SK-N-SH (cell line): ENCODE results near the gene CNTNAP5. TPM values are rescaled to one million over a fixed set of nuclear protein-coding genes. Genes with fewer than 3 reads are reported as not detected.

Source experiments
- CTCF ChIA-PET: fragments of 300-600, 350-600 bp; formaldehyde crosslinking; extraction: SDS; loops from one replicate; lab custom pipeline; 2021; lab: Yijun Ruan, JAX
- POLR2A ChIA-PET: fragments of 350-600 bp; sonication (Branson Sonifier 250); formaldehyde crosslinking; extraction: SDS; loops from one replicate; lab custom pipeline; 2020; ENCODE audit warnings: antibody characterized with exemption, inconsistent platforms; lab: Yijun Ruan, JAX
- DNase-seq: peaks from one replicate; pipeline ENCODE4 v3.0.0; 2012
- H2AFZ ChIP-seq: fragments of 200-600 bp; sonication (generic); 2 replicates; pipeline ENCODE4 v1.8.1; 2016; ENCODE audit warnings: antibody characterized with exemption, mild to moderate bottlenecking, low read depth
- H3F3A ChIP-seq: fragments of 200-600 bp; sonication (generic); replicated peaks from 2 replicates; pipeline ENCODE3; 2016; ENCODE audit warnings: antibody characterized with exemption, mild to moderate bottlenecking; ENCODE audit not compliant: insufficient read depth
- H3K27ac ChIP-seq, 2 experiments: fragments of 200-500 bp in 1 of 2; fragments of 200-600 bp in 1 of 2; sonication (Bioruptor generic) in 1 of 2; sonication (generic), shearing (Covaris generic) in 1 of 2; 2 replicates each; pipeline versions ENCODE4 v1.5.1 to v1.6.1; 2014 to 2016; ENCODE audit warnings: low read depth in 2 of 2, inconsistent platforms in 1 of 2, low read length in 1 of 2, mild to moderate bottlenecking in 1 of 2, mixed read lengths in 1 of 2
- H3K27me3 ChIP-seq: fragments of 200-600 bp; sonication (generic), shearing (Covaris generic); 2 replicates; pipeline ENCODE4 v1.6.1; 2016; ENCODE audit warnings: mixed run types; ENCODE audit not compliant: insufficient read depth
- H3K36me3 ChIP-seq, 2 experiments: fragments of 200-500 bp in 1 of 2; fragments of 200-600 bp in 1 of 2; sonication (Bioruptor generic) in 1 of 2; sonication (generic) in 1 of 2; replicated peaks in 1 of 2; 2 replicates each; pipeline versions ENCODE3 to v1.5.1; 2014 to 2016; ENCODE audit warnings: low read length in 1 of 2, mild to moderate bottlenecking in 1 of 2; ENCODE audit not compliant: insufficient read depth in 2 of 2, control insufficient read depth in 1 of 2
- H3K4me1 ChIP-seq, 2 experiments: fragments of 200-500 bp in 1 of 2; fragments of 200-600 bp in 1 of 2; sonication (Bioruptor generic) in 1 of 2; sonication (generic), shearing (Covaris generic) in 1 of 2; 2 replicates each; pipeline versions ENCODE4 v1.5.1 to v1.6.1; 2014 to 2016; ENCODE audit warnings: low read depth in 1 of 2, low read length in 1 of 2, mixed run types in 1 of 2; ENCODE audit not compliant: insufficient read depth in 2 of 2, control insufficient read depth in 1 of 2
- H3K4me2 ChIP-seq: fragments of 200-600 bp; sonication (generic), shearing (Covaris generic); 2 replicates; pipeline ENCODE4 v1.6.1; 2017; ENCODE audit warnings: mixed run types
- H3K4me3 ChIP-seq, 2 experiments: fragments of 200-500 bp in 1 of 2; fragments of 200-600 bp in 1 of 2; sonication (Bioruptor generic) in 1 of 2; sonication (generic), shearing (Covaris generic) in 1 of 2; 2 replicates each; pipeline versions ENCODE4 v1.5.1 to v1.8.1; 2014 to 2016; ENCODE audit warnings: low read depth in 2 of 2, inconsistent platforms in 1 of 2, low read length in 1 of 2, mild to moderate bottlenecking in 1 of 2, mixed read lengths in 1 of 2, moderate library complexity in 1 of 2
- H3K79me2 ChIP-seq: fragments of 200-600 bp; sonication (generic); 2 replicates; pipeline ENCODE4 v1.8.1; 2017; ENCODE audit warnings: mild to moderate bottlenecking; ENCODE audit not compliant: insufficient read depth
- H3K9ac ChIP-seq: fragments of 200-600 bp; sonication (generic); 2 replicates; pipeline ENCODE4 v1.6.1; 2017; ENCODE audit warnings: mixed run types
- H3K9me2 ChIP-seq: fragments of 200-600 bp; sonication (generic); 2 replicates; pipeline ENCODE4 v1.6.1; 2017; ENCODE audit warnings: mixed run types
- H3K9me3 ChIP-seq: fragments of 200-600 bp; sonication (generic); 2 replicates; pipeline ENCODE4 v1.6.1; 2017; ENCODE audit warnings: mixed run types, mild to moderate bottlenecking, moderate library complexity
- H4K20me1 ChIP-seq: fragments of 200-600 bp; sonication (generic); 2 replicates; pipeline ENCODE4 v1.6.1; 2017; ENCODE audit warnings: mild to moderate bottlenecking, mixed run types; ENCODE audit not compliant: insufficient read depth
- ELF1 ChIP-seq: IDR thresholded peaks from 2 replicates; pipeline ENCODE4 v1.4.0; 2012
- EZH2phosphoT487 ChIP-seq: fragments of 200-600 bp; sonication (generic); IDR thresholded peaks from 2 replicates; pipeline ENCODE4 v1.6.1; 2017; ENCODE audit warnings: low read depth, mixed run types, mild to moderate bottlenecking, antibody characterized with exemption, moderate library complexity, borderline replicate concordance
- FOSL2 ChIP-seq: IDR thresholded peaks from 2 replicates; pipeline ENCODE4 v1.4.0; 2012; ENCODE audit warnings: low read depth, mild to moderate bottlenecking, moderate library complexity, borderline replicate concordance
- GABPA ChIP-seq: IDR thresholded peaks from 2 replicates; pipeline ENCODE4 v1.4.0; 2012; ENCODE audit warnings: low read depth, mild to moderate bottlenecking
- IRF3 ChIP-seq: fragments of 150-350 bp; IDR thresholded peaks from 2 replicates; pipeline ENCODE4 v1.6.1; 2016; ENCODE audit warnings: mild to moderate bottlenecking, low read depth, low read length
- JUND ChIP-seq: IDR thresholded peaks from 2 replicates; pipeline ENCODE4 v1.4.0; 2012
- MXI1 ChIP-seq: IDR thresholded peaks from 2 replicates; pipeline ENCODE4 v1.6.1; 2012; ENCODE audit warnings: mild to moderate bottlenecking, low read depth, low read length, improper control_type of control experiment
- NRF1 ChIP-seq: IDR thresholded peaks from 2 replicates; pipeline ENCODE4 v1.6.1; 2012; ENCODE audit warnings: low read depth, mild to moderate bottlenecking, low read length
- POLR2AphosphoS5 ChIP-seq: IDR thresholded peaks from 2 replicates; pipeline ENCODE4 v1.6.1; 2012; ENCODE audit warnings: low read depth, low read length
- RAD21 ChIP-seq: IDR thresholded peaks from 2 replicates; pipeline ENCODE4 v1.6.1; 2012; ENCODE audit warnings: mild to moderate bottlenecking, low read length
- RCOR1 ChIP-seq: fragments of 150-350 bp; IDR thresholded peaks from 2 replicates; pipeline ENCODE4 v1.6.1; 2017; ENCODE audit warnings: antibody characterized with exemption, low read length
- REST ChIP-seq: IDR thresholded peaks from 2 replicates; pipeline ENCODE4 v1.6.1; 2012; ENCODE audit warnings: mild to moderate bottlenecking, low read depth, low read length, moderate library complexity
- RFX5 ChIP-seq: IDR thresholded peaks from 2 replicates; pipeline ENCODE4 v1.6.1; 2012; ENCODE audit warnings: mild to moderate bottlenecking, improper control_type of control experiment, low read length
- SMC3 ChIP-seq: IDR thresholded peaks from 2 replicates; pipeline ENCODE4 v1.6.1; 2012; ENCODE audit warnings: low read depth, low read length, improper control_type of control experiment
- TAF1 ChIP-seq: IDR thresholded peaks from 2 replicates; pipeline ENCODE4 v1.6.1; 2012; ENCODE audit warnings: low read depth, mild to moderate bottlenecking, low read length, moderate library complexity, borderline replicate concordance
- TCF12 ChIP-seq: IDR thresholded peaks from 2 replicates; pipeline ENCODE4 v1.4.0; 2012
- TEAD4 ChIP-seq: IDR thresholded peaks from 2 replicates; pipeline ENCODE4 v1.4.0; 2012; ENCODE audit warnings: mild to moderate bottlenecking, borderline replicate concordance; ENCODE audit not compliant: insufficient read depth
- USF1 ChIP-seq: IDR thresholded peaks from 2 replicates; pipeline ENCODE4 v1.4.0; 2012; ENCODE audit warnings: low read depth, borderline replicate concordance
- USF2 ChIP-seq: fragments of 150-350 bp; IDR thresholded peaks from 2 replicates; pipeline ENCODE4 v1.6.1; 2017; ENCODE audit warnings: antibody characterized with exemption, low read length, low read depth, borderline replicate concordance
- WGBS: methylation state at CpG from one replicate; pipeline ENCODE4 v1.1.6; 2017; ENCODE audit warnings: low lambda C conversion rate; 5-methylcytosine and 5-hydroxymethylcytosine counted together
- polyA plus RNA-seq, 3 experiments: library from polyadenylated mRNA; depleted of rRNA; stranded (reverse); fragments of >200 nt; gene quantifications; 2 replicates each; pipeline ENCODE4 v1.2.3, GENCODE V29; 2012

Gene CNTNAP5
- polyA plus RNA-seq, 1 of the 3 experiments (the other 2 are of a cell fraction) = 0.08 TPM

GRCh38 chr2:124395961-124396360, 370.9 kb downstream of the CNTNAP5 start:
- TF ChIP-seq JUND = no peak
- TF ChIP-seq ELF1 = no peak
- TF ChIP-seq FOSL2 = no peak
- TF ChIP-seq RAD21 = no peak
- no peak for TF ChIP-seq USF1
- no peak for TF ChIP-seq TAF1
- no peak for TF ChIP-seq MXI1
- no peak for TF ChIP-seq POLR2AphosphoS5
- no peak for TF ChIP-seq RCOR1
- no peak for TF ChIP-seq USF2
- no peak for TF ChIP-seq GABPA
- no peak for TF ChIP-seq RFX5
- no peak for TF ChIP-seq SMC3
- no peak for TF ChIP-seq NRF1
- no peak for TF ChIP-seq EZH2phosphoT487
- TF ChIP-seq REST = no peak
- TF ChIP-seq IRF3 = no peak
- no peak for TF ChIP-seq TCF12
- TF ChIP-seq TEAD4 = no peak
- no peak overlapping the region for H2AFZ ChIP-seq
- H3K27ac ChIP-seq = no peak overlapping the region
- CTCF ChIA-PET = no interaction called here
- POLR2A ChIA-PET = interaction anchor here (1.0 kb wide), 1 partner anchor 88 kb away, joined by 3 read pairs; no protein-coding TSS in a partner anchor
- no peaks in the 10 kb centered on the region for H3K9me3 ChIP-seq
- H3K4me2 ChIP-seq = no peak overlapping the region
- H3K9me2 ChIP-seq = no peaks in the 10 kb centered on the region
- no peaks in the 10 kb centered on the region for H3K27me3 ChIP-seq
- H3K36me3 ChIP-seq = no peaks in the 10 kb centered on the region
- no peaks in the 10 kb centered on the region for H3K4me1 ChIP-seq
- 41% methylated on average over 3 of the region's 3 CpGs for WGBS
- no peak overlapping the region for H3K4me3 ChIP-seq
- H3K9ac ChIP-seq = no peak overlapping the region
- no peak for DNase-seq
- no peaks in the 10 kb centered on the region for H3K79me2 ChIP-seq
- no peaks in the 10 kb centered on the region for H4K20me1 ChIP-seq
- H3F3A ChIP-seq = no peaks in the 10 kb centered on the region
